Left ventricle myocardium inferior (tissue), 1 donor: Measurements from ENCODE around the gene COX6B1. TPM values are rescaled to one million over a fixed set of nuclear protein-coding genes. Genes with fewer than 3 reads are reported as not detected.
A peak's percentile ranks its signal among the peaks of the same experiment; 100 is the strongest.
"Not testable (repeated sequence)": the region's sequence is repeated elsewhere in the genome, so short reads cannot be mapped to it uniquely, and the experiment has no call there.

ENCODE experiments used
- DNase-seq: peaks from one replicate; pipeline ENCODE4 v3.0.0-alpha.2; 2020
- H3K27ac ChIP-seq: fragments of 200-600 bp; replicated peaks from 2 replicates; pipeline ENCODE4 v1.8.0; 2021
- H3K27me3 ChIP-seq: fragments of 200-600 bp; 2 replicates; pipeline ENCODE4 v1.8.0; 2021; ENCODE audit warnings: low read depth
- H3K36me3 ChIP-seq: fragments of 200-600 bp; 2 replicates; pipeline ENCODE4 v1.8.0; 2021
- H3K4me1 ChIP-seq: fragments of 200-600 bp; 2 replicates; pipeline ENCODE4 v1.8.0; 2021
- H3K4me3 ChIP-seq: fragments of 200-600 bp; 2 replicates; pipeline ENCODE4 v1.8.0; 2021; ENCODE audit warnings: mild to moderate bottlenecking, moderate library complexity
- H3K9me3 ChIP-seq: fragments of 200-600 bp; replicated peaks from 2 replicates; pipeline ENCODE4 v1.8.0; 2021
- CTCF ChIP-seq: fragments of 200-600 bp; IDR thresholded peaks from 2 replicates; pipeline ENCODE4 v1.8.0; 2021; ENCODE audit warnings: antibody characterized with exemption, mild to moderate bottlenecking, borderline replicate concordance
- intact Hi-C: fragments of 100-400 bp; cut with micrococcal nuclease; formaldehyde crosslinking; loops from one replicate; pipeline ENCODE4 v1.11.0; 2022
- long read RNA-seq: library from polyadenylated mRNA; unstranded; transcript quantifications from one replicate; pipeline ENCODE4 v2.0.0, GENCODE V29; 2021
- total RNA-seq: library from RNA; stranded (reverse); fragmentation: NEBNext Ultra II Directional; extraction: Animal tissue kit (Norgen Biotek cat#: 25700); gene quantifications from one replicate; pipeline ENCODE4 v1.2.1, GENCODE V29; 2021
- donor health status: DM: no; HTN: yes; CAD: no; lungs with severe emphysema.

COX6B1 gene
- 1,365 TPM for total RNA-seq
- long read RNA-seq, transcript COX6B1-201 (4 exons, 667 nt) = major isoform, 531 of 558 reads
- long read RNA-seq, partial matches to known transcripts = 24 of 558 reads
- long read RNA-seq, other reads (novel, unspliced or antisense) = 3 of 558 reads

GRCh38 chr19:35648017-35648961, at the start of gene COX6B1:
COX6B1 (plus strand) TSS chr19:35648323; CDS start chr19:35651244, 2,921 bp downstream.
- Histone ChIP-seq H3K36me3 (peaks cover 31% of the 10 kb centered on the region), H3K4me1 (peaks cover 67% of the 10 kb centered on the region), H3K9me3 (no peaks in the 10 kb centered on the region), H3K27ac (peak within 1 kb of the TSS; percentile 90), H3K4me3 (peak within 1 kb of the TSS; percentile 73), H3K27me3 (no peaks in the 10 kb centered on the region)
- intact Hi-C loops = no loop called here
- TF ChIP-seq CTCF = no peak
- DNase-seq = peak; percentile 91

- TF ChIP-seq CTCF = no peak
- H3K27me3 ChIP-seq = peaks cover 15% of the 10 kb centered on the region
- peaks cover 5% of the 10 kb centered on the region for H3K9me3 ChIP-seq
- intact Hi-C loops = no loop called here
- H3K4me1 ChIP-seq = no peaks in the 10 kb centered on the region
- no peak for DNase-seq
- no peak overlapping the region for H3K27ac ChIP-seq
- no peak overlapping the region for H3K4me3 ChIP-seq
- H3K36me3 ChIP-seq = no peaks in the 10 kb centered on the region
Observed at GRCh38 chr19:35601971-35602370, 46.2 kb upstream of the COX6B1 start.

- H3K27me3 ChIP-seq, H3K4me3 ChIP-seq, H3K4me1 ChIP-seq, DNase-seq, intact Hi-C loops, H3K27ac ChIP-seq, H3K36me3 ChIP-seq: not testable (repeated sequence)
- peaks cover 22% of the 10 kb centered on the region for H3K9me3 ChIP-seq
Observed at GRCh38 chr19:35604436-35604835, 43.7 kb upstream of the COX6B1 start.

GRCh38 chr19:35607170-35607569, 41.0 kb upstream of the COX6B1 start:
- H3K4me1 ChIP-seq, H3K27me3 ChIP-seq, DNase-seq, H3K36me3 ChIP-seq, H3K27ac ChIP-seq, H3K4me3 ChIP-seq, intact Hi-C loops: not testable (repeated sequence)
- H3K9me3 ChIP-seq = peaks cover 22% of the 10 kb centered on the region

GRCh38 chr19:35607661-35608060, 40.5 kb upstream of the COX6B1 start:
- Histone ChIP-seq H3K27me3 (peaks cover 4% of the 10 kb centered on the region), H3K9me3 (peaks cover 22% of the 10 kb centered on the region), H3K4me1 (peaks cover 8% of the 10 kb centered on the region), H3K4me3 (no peak overlapping the region), H3K27ac (no peak overlapping the region), H3K36me3 (no peaks in the 10 kb centered on the region)
- intact Hi-C loops = no loop called here
- no peak for DNase-seq
- no peak for TF ChIP-seq CTCF

GRCh38 chr19:35608251-35608650, 39.9 kb upstream of the COX6B1 start:
- Histone ChIP-seq H3K36me3 (no peaks in the 10 kb centered on the region), H3K27me3 (peaks cover 4% of the 10 kb centered on the region), H3K4me3 (no peak overlapping the region), H3K27ac (no peak overlapping the region), H3K4me1 (peaks cover 14% of the 10 kb centered on the region), H3K9me3 (peaks cover 22% of the 10 kb centered on the region)
- intact Hi-C loops = no loop called here
- TF ChIP-seq CTCF = no peak
- no peak for DNase-seq
